GM12891 (cell line): ENCODE measurements around the gene TARS2.

Source experiments
- DNase-seq: peaks from one replicate; pipeline ENCODE4 v3.0.0; 2011; ENCODE audit warnings: low spot score; ENCODE audit not compliant: insufficient read length
- FAIRE-seq: peaks from 2 replicates; lab custom pipeline; 2011; peaks lifted over from hg19 to GRCh38; lab: Jason Lieb, UNC
- PAX5 ChIP-seq: IDR thresholded peaks from 2 replicates; pipeline ENCODE4 v1.6.1; 2011; ENCODE audit warnings: low read length, moderate library complexity, mild to moderate bottlenecking; ENCODE audit not compliant: insufficient read depth, severe bottlenecking
- POLR2A ChIP-seq: IDR thresholded peaks from 2 replicates; pipeline ENCODE4 v1.6.1; 2011; ENCODE audit warnings: low read depth, low read length, control low read depth
- POLR2AphosphoS5 ChIP-seq: IDR thresholded peaks from 2 replicates; pipeline ENCODE4 v1.6.1; 2011; ENCODE audit warnings: low read depth, low read length, control low read depth
- POU2F2 ChIP-seq: IDR thresholded peaks from 2 replicates; pipeline ENCODE4 v1.6.1; 2011; ENCODE audit warnings: low read depth, mild to moderate bottlenecking, control low read depth, low read length, moderate library complexity
- SPI1 ChIP-seq: IDR thresholded peaks from 2 replicates; pipeline ENCODE4 v1.6.1; 2011; ENCODE audit warnings: low read depth, low read length, control low read depth
- TAF1 ChIP-seq: IDR thresholded peaks from 2 replicates; pipeline ENCODE4 v1.6.1; 2011; ENCODE audit warnings: low read depth, low read length, control low read depth

Gene TARS2

DNA sequence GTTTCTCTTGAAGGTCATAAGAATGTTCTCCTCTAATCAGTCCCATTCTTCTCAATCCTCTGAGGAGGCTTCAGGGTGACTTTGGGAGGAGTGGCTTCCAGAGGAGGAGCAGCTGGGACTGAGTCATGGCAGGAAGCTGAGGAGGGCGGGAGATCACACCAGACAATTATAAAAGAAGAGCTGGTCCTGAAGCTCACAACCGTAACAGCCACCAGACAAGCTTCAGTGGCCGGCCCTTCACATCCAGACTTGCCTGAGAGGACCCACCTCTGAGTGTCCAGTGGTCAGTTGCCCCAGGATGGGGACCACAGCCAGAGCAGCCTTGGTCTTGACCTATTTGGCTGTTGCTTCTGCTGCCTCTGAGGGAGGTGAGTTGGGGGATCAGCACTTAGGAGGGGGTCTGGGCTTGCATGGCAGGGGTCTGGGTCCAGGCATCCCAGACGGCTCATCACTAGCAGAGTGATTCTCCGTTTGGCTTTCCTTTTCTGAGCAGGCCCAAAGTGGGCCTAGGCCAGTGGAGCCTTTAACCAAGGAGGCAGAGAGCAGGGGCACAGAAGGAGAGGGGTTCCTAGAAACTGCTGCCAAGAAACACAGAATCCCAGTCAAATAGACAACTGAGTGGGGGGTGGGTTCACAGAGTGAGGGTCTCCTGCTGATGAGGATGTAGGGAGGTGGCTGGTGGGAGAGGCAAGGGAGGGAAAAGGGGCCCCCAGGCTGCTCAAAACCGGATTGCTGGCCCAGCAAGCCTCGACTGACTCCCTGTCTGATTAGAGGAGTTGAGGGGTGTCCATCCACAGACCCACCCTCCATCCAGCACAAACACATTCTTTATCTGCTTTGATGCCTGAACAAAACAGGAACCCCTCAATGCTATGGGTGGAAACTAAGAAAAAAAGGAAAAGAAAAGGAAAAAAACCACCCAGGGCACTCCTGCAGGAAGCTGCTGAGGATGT is 21.0 kb downstream of the TARS2 start, which contains the start of gene ECM1:
ECM1 (plus strand) TSS at position 198 of the 953 bp plus-strand sequence; CDS start at position 299, 101 bp downstream.
- TF ChIP-seq TAF1 = no peak
- no peak for DNase-seq
- no peak for FAIRE-seq

DNA sequence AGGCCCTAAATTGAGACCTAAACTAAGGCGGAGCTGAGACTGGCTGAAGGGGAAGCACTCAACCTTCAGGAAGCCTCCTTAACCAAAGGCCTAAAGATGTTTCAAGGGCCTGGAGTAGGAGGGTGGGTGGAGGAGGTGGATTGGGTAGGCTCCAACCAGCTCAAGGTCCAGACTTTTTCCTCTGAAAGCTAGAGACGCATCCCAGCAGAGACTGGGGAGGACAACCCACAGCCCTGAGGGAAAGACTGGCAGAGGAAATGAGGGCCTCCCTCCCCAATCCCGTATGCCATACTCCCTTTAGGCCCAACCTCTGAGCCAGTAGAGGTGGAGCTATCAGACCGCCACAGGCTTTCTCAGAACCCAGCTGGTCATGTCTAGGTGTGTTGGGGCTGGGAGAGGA is 21.8 kb downstream of the TARS2 start:
- DNase-seq (no peak), FAIRE-seq (no peak)
- no peak for TF ChIP-seq PAX5

DNA sequence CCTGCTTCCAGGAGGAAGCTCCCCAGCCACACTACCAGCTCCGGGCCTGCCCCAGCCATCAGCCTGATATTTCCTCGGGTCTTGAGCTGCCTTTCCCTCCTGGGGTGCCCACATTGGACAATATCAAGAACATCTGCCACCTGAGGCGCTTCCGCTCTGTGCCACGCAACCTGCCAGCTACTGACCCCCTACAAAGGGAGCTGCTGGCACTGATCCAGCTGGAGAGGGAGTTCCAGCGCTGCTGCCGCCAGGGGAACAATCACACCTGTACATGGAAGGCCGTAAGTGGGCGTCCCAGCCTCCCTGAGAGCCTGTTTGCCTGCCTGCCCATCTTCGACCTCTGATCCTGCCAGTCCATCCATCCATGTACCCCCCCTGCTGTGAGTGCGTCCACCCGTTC is 24.3 kb downstream of the TARS2 start:
- FAIRE-seq = no peak

DNA sequence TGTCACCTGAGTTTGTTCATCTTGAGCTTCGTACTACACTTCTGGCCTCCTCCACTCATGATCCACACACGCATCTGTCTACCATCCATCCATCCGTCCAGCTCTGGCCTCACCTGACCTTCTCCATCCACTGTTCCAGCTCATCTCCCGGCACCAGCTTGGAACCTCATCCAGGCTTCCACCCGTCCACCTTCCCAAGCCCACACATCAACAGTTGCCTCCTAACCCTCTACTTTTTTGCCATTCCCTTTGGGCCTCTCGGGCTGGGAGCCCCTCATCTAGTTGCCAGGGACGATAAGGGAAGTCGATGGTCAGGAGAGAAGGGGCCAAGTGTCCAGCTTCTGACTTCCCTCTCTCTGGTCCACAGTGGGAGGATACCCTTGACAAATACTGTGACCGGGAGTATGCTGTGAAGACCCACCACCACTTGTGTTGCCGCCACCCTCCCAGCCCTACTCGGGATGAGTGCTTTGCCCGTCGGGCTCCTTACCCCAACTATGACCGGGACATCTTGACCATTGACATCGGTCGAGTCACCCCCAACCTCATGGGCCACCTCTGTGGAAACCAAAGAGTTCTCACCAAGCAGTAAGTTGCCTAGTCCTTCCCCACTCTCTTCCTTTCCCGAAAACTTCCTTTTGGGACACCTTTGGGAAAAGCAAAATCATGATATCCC is 24.9 kb downstream of the TARS2 start:
- TF ChIP-seq SPI1 (no peak), POLR2A (no peak), POU2F2 (no peak)
- no peak for FAIRE-seq

More for the DNA sequence above, 24.3 kb downstream of the TARS2 start:
- TF ChIP-seq TAF1 = no peak
- no peak for TF ChIP-seq POLR2AphosphoS5
- no peak for TF ChIP-seq POU2F2
- no peak for TF ChIP-seq PAX5
- DNase-seq = no peak

DNA sequence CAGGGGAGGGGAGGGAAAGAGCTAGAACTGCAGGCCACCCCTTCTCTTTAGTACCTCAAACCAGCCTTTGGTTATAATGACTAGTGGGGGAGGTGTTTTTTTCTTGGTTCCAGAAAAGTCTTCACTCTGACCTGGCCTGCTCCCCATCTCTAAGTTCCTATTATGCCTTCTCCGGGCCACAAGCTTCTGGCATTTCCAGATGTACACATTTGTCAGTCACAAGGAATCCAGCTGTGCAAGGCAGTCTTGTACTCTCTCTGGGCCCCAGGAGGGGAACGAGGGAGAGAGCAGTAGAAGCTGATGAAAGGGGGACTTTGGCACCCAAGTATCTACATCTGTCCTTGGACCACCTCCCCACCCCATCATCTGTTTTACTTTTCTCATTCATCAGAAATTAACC is 25.6 kb downstream of the TARS2 start:
- no peak for DNase-seq
- TF ChIP-seq POU2F2 = no peak
- TF ChIP-seq PAX5 = no peak
- TF ChIP-seq POLR2AphosphoS5 = no peak
- TF ChIP-seq TAF1 = no peak
- no peak for TF ChIP-seq POLR2A
- no peak for FAIRE-seq

More for the DNA sequence above, 24.9 kb downstream of the TARS2 start:
- DNase-seq = no peak

DNA sequence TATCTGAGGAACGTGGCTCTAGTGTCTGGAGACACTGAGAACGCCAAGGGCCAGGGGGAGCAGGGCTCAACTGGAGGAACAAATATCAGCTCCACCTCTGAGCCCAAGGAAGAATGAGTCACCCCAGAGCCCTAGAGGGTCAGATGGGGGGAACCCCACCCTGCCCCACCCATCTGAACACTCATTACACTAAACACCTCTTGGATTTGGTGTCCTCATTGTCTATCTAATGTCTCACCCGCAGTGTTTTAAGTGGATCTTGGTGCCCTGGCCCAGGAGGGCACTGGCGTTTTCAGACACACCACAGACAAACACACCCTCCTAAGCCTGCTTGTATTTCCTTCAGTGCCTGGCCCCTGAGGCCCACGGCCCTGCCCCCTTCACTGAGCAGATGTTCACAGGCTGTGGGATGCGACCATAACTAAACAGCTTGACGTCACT is 26.2 kb downstream of the TARS2 start:
- TF ChIP-seq PAX5 (no peak), POLR2AphosphoS5 (no peak), POU2F2 (no peak)
- DNase-seq (no peak), FAIRE-seq (no peak)

DNA sequence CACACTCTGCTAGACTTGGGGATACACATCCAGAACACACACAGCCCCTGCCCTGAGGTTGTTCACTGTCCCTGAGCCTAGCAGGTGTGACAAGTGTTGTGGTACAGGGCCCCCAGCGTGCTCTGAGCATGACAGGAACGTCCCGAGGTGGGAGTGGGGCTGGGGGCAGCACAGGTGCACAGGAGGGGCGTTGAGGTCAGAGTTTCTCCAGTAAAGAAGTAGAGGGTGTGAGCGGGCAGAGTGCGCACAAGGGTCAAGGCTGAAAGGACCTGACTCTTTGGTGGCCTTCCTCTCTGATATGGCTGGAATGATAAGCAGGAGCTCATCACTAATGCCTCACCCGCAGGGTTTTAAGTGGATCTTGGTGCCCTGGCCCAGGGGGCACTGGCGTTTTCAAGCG is 27.0 kb downstream of the TARS2 start:
- TF ChIP-seq POLR2AphosphoS5 = no peak
- no peak for TF ChIP-seq POU2F2
- no peak for DNase-seq
- FAIRE-seq = no peak

DNA sequence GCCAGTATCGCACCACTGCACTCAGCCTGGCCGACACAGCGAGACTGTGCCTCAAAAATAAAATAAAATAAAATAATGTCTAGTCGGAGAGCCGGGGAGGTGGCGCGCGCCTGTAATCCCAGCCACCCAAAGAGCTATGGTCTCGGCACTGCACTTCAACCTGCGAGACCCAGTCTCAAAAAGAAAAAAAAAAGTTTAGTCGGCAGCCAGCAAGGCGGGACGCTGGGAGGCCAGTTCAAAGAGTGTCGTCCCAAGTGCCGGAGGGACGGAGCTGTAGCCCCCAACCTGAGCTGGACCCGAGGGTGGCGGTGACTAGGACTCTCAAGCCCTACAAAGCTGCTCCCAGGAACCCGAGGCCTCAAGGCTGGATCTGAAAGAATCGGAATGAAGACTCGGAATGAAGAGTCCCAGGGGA is 27.7 kb downstream of the TARS2 start:
- FAIRE-seq (no peak), DNase-seq (no peak)
- no peak for TF ChIP-seq SPI1
- no peak for TF ChIP-seq POLR2A
- TF ChIP-seq PAX5 = no peak
- TF ChIP-seq POLR2AphosphoS5 = no peak
- TF ChIP-seq TAF1 = no peak
- no peak for TF ChIP-seq POU2F2

DNA sequence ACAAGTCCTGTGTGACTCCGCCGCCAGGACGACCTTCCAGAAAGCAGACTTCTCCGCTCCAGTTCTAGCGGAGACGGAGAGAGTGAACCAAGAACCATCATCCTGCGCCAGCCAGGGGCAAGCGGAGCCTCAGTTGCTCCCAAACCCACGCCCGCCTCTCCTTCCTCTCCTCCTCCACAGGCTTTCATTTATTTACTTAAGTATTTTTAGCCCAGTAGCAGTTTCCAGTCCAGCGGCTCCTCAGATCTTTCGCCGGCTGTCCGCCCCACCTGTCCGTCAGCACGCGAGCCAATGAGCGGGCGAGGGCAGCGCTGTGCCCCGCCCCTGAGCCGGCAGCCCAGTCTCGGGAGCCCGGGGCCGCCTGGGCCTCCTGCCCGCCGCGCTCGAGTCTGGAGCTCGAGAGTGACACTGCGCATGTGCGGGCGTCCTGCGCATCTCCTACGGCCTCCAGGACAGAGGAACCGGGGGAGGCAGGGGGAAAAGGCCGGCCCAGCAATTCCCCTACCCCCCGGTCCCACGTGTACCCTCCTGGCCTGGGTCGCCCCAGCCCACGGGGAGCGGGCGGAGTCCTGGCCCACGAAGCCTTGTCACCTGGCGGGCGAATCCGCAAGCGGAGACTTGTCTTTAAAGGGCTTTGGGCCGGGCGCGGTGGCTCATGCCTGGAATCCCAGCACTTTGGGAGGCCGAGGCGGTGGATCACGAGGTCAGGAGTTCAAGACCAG is 28.3 kb downstream of the TARS2 start, which contains the start of gene FALEC:
FALEC (plus strand) TSS at position 425 of the 722 bp plus-strand sequence.
- TF ChIP-seq PAX5 (peak; percentile 52), TAF1 (no peak)
- peak; percentile 88 for FAIRE-seq
- DNase-seq = peak; percentile 97

DNA sequence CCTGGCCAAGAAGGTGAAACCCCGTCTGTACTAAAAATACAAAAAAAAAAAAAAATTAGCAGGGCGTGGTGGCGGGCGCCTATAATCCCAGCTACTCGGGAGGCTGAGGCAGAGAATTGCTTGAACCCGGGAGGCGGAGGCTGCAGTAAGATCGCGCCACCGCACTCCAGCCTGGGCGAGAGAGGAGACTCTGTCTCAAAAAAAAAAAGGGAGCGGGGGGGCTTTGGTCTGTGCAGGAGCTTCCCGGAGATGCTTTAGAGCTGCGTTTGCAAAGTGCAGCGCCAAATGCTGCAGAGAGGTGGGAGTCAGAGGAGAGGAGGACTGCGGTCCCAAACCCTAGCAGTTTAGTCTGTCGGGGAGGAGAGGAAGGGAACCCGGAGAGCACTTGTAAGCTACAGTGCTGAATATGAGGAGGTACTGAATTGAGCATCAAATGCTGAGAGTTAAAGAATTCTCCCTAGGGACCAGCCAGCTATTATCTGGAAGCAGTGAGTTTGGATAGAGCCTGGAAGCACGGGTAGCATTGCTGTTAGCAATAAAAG is 28.9 kb downstream of the TARS2 start:
- no peak for FAIRE-seq
- no peak for DNase-seq
- TF ChIP-seq POLR2A (no peak), POU2F2 (no peak), SPI1 (no peak), TAF1 (no peak), PAX5 (no peak), POLR2AphosphoS5 (no peak)
